HL-60/S4 treated with phorbol 12-myristate 13-acetate at 8.2 ng/mL for 4 days and 3 days (cell line): ENCODE measurements around the gene EGFL8.
"Not testable (repeated sequence)": the region's sequence is repeated elsewhere in the genome, so short reads cannot be mapped to it uniquely, and the experiment has no call there.

Experiments used
- in situ Hi-C: fragments of 300-500 bp; cut with MboI; formaldehyde crosslinking; loops from 2 replicates; pipeline ENCODE4 v1.15.0; 2022; ENCODE audit warnings: low sequenced_read_pairs

Gene EGFL8

DNA sequence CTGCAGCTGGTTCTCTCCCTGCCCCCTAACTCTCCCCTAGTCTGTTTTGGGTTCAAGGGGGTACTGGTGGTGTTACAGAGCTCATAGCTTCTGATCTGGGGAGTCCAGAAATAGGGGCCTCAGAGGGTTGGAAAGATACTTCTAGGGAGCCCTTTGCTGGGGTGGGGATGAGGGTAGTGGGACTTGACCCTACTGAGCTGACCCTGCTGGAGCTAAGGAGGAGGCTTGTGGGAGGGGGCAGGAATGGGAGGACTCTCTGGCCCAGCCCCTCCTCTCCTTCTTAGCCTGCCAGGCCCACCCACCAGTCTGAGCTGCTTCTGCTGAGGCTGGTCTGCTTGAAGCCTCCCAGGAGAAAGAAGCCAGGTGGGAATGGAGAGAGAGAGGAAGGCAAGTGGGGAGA is at the start of gene EGFL8:
TSS of gene EGFL8 (plus strand) at position 301 of the 400 bp plus-strand sequence. CDS start 1,571 bp downstream, outside the sequence.
- in situ Hi-C loops = no loop called here

GRCh38 chr6:32114796-32115195 is 49.6 kb upstream of the EGFL8 start:
- in situ Hi-C loops = no loop called here

DNA sequence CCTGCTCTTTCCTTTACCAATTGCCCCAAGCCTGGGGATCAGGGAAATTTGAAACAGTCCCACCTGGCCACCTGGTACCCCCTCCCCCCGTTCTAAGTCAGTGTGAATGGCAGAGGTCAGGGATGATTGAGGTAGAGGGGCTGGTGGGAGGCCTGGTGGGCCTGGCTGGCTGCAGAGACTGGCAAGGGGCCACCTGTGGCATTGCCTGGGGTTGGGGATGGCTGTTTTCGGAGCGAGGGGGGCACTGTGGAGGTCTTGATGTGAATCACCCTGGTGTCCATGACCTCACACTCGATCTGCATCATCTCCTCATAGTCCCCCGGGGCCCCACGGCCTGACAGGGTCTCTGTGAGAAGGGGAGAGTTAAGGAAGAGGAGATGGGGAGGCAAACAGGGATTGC is 48.8 kb upstream of the EGFL8 start:
- in situ Hi-C loops = no loop called here

- in situ Hi-C loops = no loop called here
These were observed 47.7 kb upstream of the EGFL8 start for GRCh38 chr6:32116674-32117073.

DNA sequence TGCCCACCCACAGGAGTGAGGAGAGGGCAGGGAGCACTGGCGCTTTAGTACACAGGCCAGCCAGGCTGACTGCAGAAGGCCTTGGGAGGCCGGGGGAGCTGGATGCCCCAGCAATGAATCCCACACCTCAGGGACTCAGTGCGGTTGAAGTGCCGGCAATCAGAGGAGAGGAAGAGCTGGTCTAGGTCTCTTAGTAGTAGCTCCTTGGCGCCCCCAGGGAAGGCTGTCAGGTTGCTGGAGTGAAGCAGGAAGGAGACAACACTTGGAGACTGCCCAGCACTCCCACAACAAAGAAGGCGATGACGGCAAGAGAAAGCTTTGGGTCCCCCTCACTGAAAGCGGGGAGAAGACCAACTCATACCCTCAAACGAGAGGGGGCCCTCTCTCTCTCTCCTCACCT is 46.9 kb upstream of the EGFL8 start:
- in situ Hi-C loops = no loop called here

GRCh38 chr6:32118782-32119628 is 45.4 kb upstream of the EGFL8 start:
- in situ Hi-C loops = no loop called here

DNA sequence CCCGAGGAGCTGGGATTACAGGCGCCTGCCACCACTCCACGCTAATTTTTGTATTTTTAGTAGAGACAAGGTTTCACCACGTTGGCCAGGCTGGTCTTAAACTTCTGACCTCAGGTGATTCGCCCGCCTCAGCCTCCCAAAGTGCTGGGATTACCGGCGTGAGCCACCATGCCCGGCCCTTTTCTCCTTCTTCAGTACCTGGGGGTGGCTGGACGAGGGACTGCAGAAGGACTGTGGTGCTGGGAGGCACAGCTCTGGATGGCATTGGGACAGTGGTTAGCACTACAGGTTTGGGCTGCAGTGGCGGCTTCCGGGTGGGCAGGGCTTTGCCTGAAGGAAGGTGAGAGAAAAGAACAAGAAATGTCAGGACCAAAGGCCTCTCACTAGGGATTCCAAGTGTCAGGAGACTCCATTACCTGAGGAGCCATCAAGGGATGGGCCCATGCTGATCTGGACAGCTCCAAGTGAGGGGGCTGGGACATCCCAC is 43.8 kb upstream of the EGFL8 start:
- in situ Hi-C loops = no loop called here

DNA sequence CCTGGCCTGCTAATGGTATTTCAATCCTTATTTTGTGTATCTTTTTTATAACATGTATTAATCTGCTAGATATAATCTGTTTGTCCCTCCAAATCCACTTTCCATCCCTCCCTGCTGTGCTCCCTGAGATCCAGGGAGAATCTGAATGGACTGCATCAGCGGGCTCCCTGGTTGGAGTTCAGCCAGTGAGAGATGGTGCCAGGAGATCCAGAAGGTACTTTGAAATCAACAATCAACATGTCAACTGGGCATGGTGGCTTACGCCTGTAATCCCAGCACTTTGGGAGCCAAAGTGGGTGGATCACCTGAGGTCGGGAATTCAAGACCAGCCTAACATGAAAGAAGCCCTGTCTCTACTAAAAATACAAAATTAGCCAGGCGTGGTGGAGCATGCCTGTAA is 40.7 kb upstream of the EGFL8 start:
- in situ Hi-C loops = no loop called here

- in situ Hi-C loops = no loop called here
These were observed 37.5 kb upstream of the EGFL8 start for GRCh38 chr6:32126880-32127279.

- in situ Hi-C loops = no loop called here
These were observed 37.0 kb upstream of the EGFL8 start for GRCh38 chr6:32127409-32127716.

DNA sequence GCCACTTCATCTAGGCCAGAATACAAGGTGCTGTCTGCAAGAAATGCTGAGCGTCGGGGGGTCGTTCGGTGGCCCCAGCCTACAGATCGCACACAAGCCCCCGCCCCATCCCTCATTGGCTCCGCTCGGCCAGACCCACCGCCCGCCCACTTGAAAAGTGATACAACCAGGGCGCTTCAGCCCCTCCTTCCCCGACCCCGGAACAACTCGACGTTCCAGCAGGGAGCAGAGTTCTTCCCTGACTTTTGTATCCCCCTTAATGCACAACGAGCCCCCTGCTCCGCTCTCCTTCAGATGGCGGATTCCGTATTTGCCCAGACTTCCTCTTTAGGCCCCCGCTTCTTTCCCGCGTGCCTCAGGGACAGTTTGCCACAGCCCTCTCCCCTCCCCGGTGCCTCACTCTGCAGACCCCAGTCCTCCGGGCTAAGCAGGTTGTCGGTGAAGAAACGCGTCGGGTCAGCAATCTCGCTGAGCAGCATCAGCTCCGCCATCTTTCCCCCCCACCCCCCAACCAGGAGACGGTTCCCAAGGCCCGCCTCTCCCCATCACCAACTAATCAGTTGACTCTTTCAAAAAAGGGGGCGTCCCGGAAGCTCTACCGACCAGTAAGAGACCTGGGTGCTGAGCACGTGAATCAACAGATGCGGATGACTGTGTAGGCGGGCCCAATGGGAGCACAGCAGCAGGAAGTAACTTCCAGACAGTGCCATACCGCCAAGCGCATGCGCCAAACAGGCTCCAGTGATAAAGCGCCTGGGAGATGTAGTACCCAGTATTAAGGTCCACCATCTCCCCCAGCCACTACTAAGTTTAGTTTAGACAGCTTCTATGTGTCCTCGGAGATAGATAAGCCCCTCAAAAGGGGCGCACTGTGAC is 36.4 kb upstream of the EGFL8 start, which contains the start of gene ATF6B:
TSS of gene ATF6B (minus strand) at position 530 of the 876 bp plus-strand sequence. CDS start at position 491, 39 bp downstream.
- in situ Hi-C loops = no loop called here

DNA sequence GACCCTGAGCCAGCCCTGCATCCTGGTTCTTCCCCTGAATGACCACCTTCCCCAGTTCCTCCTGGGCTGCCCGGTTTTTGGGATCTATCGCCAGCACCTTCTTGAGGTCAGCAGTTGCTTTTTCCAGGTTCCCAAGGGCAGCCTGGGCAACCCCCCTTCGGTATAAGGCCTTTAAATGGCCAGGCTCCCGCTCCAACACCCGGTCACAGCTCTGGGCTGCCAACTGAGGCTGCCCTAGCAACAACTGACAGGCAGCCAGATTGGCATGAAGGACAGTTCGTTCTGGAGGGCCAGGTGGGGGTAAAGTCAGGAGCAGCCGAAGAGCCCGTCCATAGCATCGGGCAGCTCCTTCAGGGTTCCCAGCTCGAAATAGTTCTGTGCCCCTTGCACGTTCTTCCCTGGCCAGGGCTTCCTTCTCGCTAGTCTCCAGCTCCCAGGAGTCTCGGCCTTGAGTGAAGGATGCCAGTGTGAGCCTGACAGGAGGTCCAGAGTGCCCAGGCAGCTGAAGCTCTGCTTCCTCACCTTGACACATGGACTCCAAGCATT is 35.6 kb upstream of the EGFL8 start:
- in situ Hi-C loops = no loop called here

- in situ Hi-C loops = no loop called here
These were observed 34.9 kb upstream of the EGFL8 start for GRCh38 chr6:32129297-32130088.

DNA sequence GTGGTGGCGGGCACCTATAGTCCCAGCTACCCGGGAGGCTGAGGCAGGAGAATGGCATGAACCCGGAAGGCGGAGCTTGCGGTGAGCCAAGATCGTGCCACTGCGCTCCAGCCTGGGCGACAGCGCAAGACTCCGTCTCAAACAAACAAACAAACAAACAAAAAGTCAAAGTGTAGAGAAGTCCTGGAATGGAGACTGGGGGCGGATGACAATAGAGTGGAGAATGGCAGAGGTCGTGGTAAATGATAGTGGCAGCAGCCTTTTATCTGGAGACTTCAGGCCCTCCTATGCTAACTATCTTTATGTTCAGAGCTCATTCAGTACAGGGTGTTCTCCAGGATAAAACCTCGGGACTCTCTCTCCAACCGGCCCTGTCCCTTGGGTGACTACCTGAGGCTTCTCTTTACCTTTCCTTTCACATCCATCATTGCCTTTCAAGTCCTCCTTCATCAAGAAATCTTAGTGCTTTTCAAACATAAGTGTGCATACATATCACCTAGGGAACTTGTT is 32.9 kb upstream of the EGFL8 start:
- in situ Hi-C loops = no loop called here

DNA sequence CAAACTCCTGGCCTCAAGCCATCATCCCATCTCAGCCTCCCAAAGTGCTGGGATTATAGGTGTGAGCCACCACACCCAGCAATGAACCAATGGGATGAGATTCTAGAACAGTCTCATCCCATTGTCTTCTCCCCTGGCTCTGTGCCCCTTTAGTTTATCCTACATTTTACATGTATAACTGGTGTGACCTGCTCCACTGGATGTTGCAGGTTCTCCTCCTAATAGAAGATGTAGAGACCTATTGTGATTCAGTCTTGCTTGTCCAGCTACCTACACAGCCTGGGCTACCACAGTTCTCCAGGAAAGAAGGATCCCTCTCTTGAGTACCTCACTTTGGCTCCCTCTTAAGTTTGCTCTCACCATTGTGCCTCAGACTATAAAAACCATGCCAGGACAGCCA is 32.3 kb upstream of the EGFL8 start:
- in situ Hi-C loops = no loop called here

GRCh38 chr6:32133786-32134185 is 30.6 kb upstream of the EGFL8 start:
- in situ Hi-C loops = no loop called here

DNA sequence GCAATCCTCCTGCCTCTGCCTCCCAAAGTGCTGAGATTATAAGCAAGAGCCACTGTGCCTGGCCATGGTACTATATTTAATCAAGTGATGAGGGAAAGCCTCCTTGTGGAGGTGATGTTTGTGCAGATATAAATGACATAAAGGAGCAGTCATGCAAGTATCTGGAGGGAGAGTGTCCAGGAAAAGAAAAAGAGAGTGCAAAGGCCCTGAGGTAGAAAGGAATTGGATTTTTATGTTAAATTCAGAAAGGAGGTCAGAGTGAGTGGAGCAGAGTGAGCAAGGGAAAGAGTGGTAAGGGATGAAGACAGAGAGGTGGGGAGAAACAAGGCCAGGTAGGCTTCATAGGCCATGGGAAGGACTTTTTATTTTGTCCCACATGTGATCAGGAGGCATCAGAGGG is 26.9 kb upstream of the EGFL8 start:
- in situ Hi-C loops = no loop called here

DNA sequence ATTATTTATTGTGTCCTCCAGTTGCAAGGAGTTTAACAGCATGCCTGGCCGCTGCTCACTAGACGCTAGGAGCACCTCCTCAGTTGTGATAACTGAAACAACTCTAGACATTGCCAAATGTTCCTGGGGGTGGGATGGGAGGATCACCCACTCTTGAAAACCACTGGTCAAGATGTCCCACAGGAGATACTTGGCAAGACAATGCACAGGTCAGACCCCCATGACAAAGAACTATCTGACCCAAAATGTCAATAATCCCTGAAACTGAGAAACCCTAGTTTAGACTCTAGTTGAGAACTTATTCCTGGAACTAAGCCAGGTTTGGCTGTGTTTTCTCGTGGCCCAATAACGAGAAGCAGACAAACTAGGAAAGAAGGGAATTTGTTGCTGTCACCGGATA is 24.8 kb upstream of the EGFL8 start:
- in situ Hi-C loops = no loop called here

- in situ Hi-C loops = no loop called here
These were observed 23.9 kb upstream of the EGFL8 start for GRCh38 chr6:32140420-32141046.

- in situ Hi-C loops = not testable (repeated sequence)
These were observed 20.2 kb upstream of the EGFL8 start for GRCh38 chr6:32144238-32144637.
